Activated CD4-positive, alpha-beta T cell treated with anti-CD3 and anti-CD28 coated beads for 36 hours (primary cell): ENCODE measurements around the gene TSPAN7. TPM values are rescaled to one million over a fixed set of nuclear protein-coding genes. Genes with fewer than 3 reads are reported as not detected.

Source experiments
- ATAC-seq: fragments of 200-7000 bp; cut with Tn5 transposase; one replicate; pipeline ENCODE4 v1.10.0; 2021; ENCODE audit warnings: mild to moderate bottlenecking, moderate library complexity
- CTCF ChIA-PET: fragments of 350-600 bp; sonication (Branson Sonifier 250); formaldehyde crosslinking; loops from one replicate; lab custom pipeline; 2021; ENCODE audit warnings: antibody characterized with exemption; lab: Charles Lee
- POLR2A ChIA-PET: fragments of 350-600 bp; sonication (Branson Sonifier 250); formaldehyde crosslinking; loops from one replicate; lab custom pipeline; 2021; ENCODE audit warnings: antibody characterized with exemption, inconsistent platforms; lab: Charles Lee
- DNase-seq: peaks from one replicate; pipeline ENCODE4 v3.0.0-alpha.2; 2020
- H3K27ac Mint-ChIP-seq: one replicate; pipeline ENCODE4 v1.8.0; 2021; ENCODE audit warnings: mixed read lengths
- H3K27me3 Mint-ChIP-seq: one replicate; pipeline ENCODE4 v1.8.0; 2021; ENCODE audit warnings: mixed read lengths
- H3K36me3 Mint-ChIP-seq: one replicate; pipeline ENCODE4 v1.8.0; 2021; ENCODE audit warnings: low read depth, mixed read lengths
- H3K4me1 Mint-ChIP-seq: one replicate; pipeline ENCODE4 v1.8.0; 2021; ENCODE audit warnings: mixed read lengths
- H3K4me3 Mint-ChIP-seq: one replicate; pipeline ENCODE4 v1.8.0; 2021; ENCODE audit warnings: mild to moderate bottlenecking, moderate library complexity, mixed read lengths
- H3K9me3 Mint-ChIP-seq: one replicate; pipeline ENCODE4 v1.8.0; 2021; ENCODE audit warnings: low read depth, mixed read lengths
- intact Hi-C, 2 experiments: fragments of 100-400 bp; cut with DNase I in 1 of 2; cut with micrococcal nuclease in 1 of 2; formaldehyde crosslinking; loops; one replicate each; pipeline versions ENCODE4 v1.14.2 to v1.15.1; 2022 to 2024; cut with DNase I, micrococcal nuclease
- total RNA-seq, 2 experiments: library from RNA; stranded (reverse); gene quantifications; one replicate each; pipeline ENCODE4 v1.2.3, GENCODE V29; 2021

TSPAN7 gene
- total RNA-seq, 2 experiments from 2014 or later: 0.42 to 0.85 TPM

DNA sequence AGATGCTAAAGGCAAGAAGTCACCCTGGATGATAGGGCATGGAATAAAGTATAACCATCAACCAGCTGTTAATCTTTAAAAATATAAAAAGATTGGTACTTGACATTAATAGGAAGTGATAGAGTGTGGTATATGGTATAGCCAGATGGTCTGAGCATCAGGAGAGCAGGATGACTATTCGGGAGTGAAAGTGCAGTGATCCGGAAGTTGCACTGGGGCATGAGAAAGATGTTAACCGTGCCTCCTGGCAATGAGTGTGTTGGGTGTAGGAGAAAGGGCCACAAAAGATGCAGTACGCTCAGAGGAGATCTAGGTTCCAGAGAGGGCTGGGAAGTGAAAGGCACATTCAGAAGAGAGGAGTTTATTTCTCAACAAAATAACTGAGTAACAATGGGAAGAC lies 65.0 kb downstream of the TSPAN7 start:
- ATAC-seq: no peak
- no peak for DNase-seq
- ChIA-PET CTCF (interaction anchor here (1.5 kb wide), 1 partner anchor 18 kb away, joined by 6 read pairs; no protein-coding TSS in a partner anchor), POLR2A (no interaction called here)
- Mint-ChIP-seq H3K27me3 (no peaks in the 10 kb centered on the region), H3K4me3 (no peak overlapping the region), H3K36me3 (no peaks in the 10 kb centered on the region), H3K9me3 (no peaks in the 10 kb centered on the region), H3K4me1 (no peaks in the 10 kb centered on the region), H3K27ac (no peak overlapping the region)
- intact Hi-C loops: no loop called here

DNA sequence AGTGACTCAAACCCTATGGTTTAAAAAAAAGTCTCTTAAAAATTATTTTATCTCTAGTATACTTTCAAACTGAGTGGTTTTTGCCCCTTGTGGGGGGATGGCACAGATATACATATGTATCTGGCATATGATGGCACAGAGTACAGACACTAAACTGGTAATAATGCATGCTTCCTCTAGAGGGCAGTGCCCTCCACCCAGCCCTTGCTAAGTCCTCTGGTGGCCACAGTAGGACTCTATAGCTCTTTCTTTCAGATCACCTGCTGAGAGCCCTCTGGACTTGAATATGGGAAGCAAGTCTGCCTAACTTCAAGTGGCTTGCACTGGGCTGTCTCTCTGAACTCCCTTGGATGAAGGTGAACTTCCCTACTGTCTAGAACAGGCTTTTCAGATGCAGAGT lies 66.3 kb downstream of the TSPAN7 start:
- no peaks in the 10 kb centered on the region for H3K9me3 Mint-ChIP-seq
- ChIA-PET POLR2A (no interaction called here), CTCF (interaction anchor here (0.5 to 1.5 kb wide), 4 partner anchors 19 to 391 kb away, joined by 3 to 6 read pairs (median 3); no protein-coding TSS in a partner anchor)
- H3K36me3 Mint-ChIP-seq: no peaks in the 10 kb centered on the region
- H3K27ac Mint-ChIP-seq: no peak overlapping the region
- H3K4me3 Mint-ChIP-seq: no peak overlapping the region
- intact Hi-C loops: no loop called here
- peak; percentile 31 for DNase-seq
- no peaks in the 10 kb centered on the region for H3K27me3 Mint-ChIP-seq
- peaks cover 6% of the 10 kb centered on the region for H3K4me1 Mint-ChIP-seq
- ATAC-seq: peak; percentile 82

DNA sequence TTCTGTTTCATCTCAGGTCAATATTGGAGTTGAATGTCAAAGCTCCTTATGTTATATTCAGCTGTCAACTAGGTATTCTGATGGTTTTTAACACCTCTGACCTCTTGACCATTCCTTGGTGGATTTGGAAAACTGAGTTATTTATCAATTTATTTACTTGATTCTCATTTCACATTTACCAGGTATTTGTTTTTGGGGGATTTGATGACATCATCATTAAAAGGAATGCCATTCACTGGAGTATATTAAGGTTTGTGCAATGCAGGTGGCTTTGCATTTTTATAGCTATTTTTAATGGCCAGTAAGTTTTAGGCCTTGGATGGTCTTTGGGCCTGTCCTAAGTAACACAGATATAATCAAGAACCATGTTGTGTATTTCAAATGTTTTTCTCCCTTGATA lies 67.2 kb downstream of the TSPAN7 start:
- H3K4me1 Mint-ChIP-seq: peaks cover 6% of the 10 kb centered on the region
- no peaks in the 10 kb centered on the region for H3K9me3 Mint-ChIP-seq
- H3K27ac Mint-ChIP-seq: no peak overlapping the region
- no peak overlapping the region for H3K4me3 Mint-ChIP-seq
- H3K36me3 Mint-ChIP-seq: no peaks in the 10 kb centered on the region
- ATAC-seq (no peak), DNase-seq (no peak)
- intact Hi-C loops: no loop called here
- POLR2A ChIA-PET: no interaction called here
- CTCF ChIA-PET: interaction anchor here (1.1 kb wide), 1 partner anchor 10 kb away, joined by 3 read pairs; no protein-coding TSS in a partner anchor
- H3K27me3 Mint-ChIP-seq: no peaks in the 10 kb centered on the region

DNA sequence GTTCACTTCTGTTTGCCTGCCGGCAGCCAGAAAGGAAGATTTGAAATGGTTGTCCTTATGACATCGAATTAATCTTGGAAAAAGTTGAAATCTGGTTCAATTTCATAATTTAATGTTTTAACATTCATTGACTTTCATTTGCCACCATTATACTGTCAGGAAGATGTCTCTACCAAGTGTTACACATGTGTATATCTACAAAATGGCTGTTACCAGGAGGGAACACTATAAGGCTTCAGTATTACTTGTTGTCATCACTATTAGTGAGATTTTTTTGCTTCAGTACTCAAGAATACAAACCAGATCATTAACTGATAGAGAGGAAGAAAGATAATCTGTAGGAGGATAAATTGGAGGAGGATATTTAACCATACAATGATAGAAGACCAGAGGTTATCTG lies 71.2 kb downstream of the TSPAN7 start:
- ATAC-seq (no peak), DNase-seq (no peak)
- peaks cover 6% of the 10 kb centered on the region for H3K4me1 Mint-ChIP-seq
- ChIA-PET CTCF (no interaction called here), POLR2A (no interaction called here)
- no peaks in the 10 kb centered on the region for H3K36me3 Mint-ChIP-seq
- no peak overlapping the region for H3K4me3 Mint-ChIP-seq
- no peaks in the 10 kb centered on the region for H3K9me3 Mint-ChIP-seq
- H3K27me3 Mint-ChIP-seq: no peaks in the 10 kb centered on the region
- H3K27ac Mint-ChIP-seq: no peak overlapping the region
- intact Hi-C loops: no loop called here

DNA sequence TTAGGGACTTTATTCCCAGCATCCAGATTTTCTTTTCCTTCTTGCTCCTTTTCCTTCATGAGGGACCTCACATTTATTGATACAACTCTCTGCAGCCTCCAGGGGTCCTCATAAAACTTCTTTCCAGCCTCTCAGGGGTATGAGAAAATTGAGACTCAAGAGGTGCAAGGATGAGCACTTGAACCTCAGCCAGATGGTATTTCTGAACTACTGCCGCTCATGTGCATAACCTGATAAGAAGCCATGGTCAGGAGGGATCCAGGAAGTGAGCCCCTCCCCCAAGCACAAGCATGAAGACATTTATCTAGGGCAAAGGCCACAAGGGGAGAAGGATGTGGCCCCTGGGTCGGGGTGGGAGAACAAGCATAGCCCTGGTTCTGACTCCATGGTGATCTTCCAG lies 73.3 kb downstream of the TSPAN7 start:
- Mint-ChIP-seq H3K4me1 (peaks cover 6% of the 10 kb centered on the region), H3K27ac (no peak overlapping the region), H3K27me3 (no peaks in the 10 kb centered on the region), H3K4me3 (no peak overlapping the region), H3K36me3 (no peaks in the 10 kb centered on the region), H3K9me3 (no peaks in the 10 kb centered on the region)
- CTCF ChIA-PET: no interaction called here
- intact Hi-C loops: no loop called here
- POLR2A ChIA-PET: no interaction called here
- ATAC-seq (no peak), DNase-seq (no peak)

DNA sequence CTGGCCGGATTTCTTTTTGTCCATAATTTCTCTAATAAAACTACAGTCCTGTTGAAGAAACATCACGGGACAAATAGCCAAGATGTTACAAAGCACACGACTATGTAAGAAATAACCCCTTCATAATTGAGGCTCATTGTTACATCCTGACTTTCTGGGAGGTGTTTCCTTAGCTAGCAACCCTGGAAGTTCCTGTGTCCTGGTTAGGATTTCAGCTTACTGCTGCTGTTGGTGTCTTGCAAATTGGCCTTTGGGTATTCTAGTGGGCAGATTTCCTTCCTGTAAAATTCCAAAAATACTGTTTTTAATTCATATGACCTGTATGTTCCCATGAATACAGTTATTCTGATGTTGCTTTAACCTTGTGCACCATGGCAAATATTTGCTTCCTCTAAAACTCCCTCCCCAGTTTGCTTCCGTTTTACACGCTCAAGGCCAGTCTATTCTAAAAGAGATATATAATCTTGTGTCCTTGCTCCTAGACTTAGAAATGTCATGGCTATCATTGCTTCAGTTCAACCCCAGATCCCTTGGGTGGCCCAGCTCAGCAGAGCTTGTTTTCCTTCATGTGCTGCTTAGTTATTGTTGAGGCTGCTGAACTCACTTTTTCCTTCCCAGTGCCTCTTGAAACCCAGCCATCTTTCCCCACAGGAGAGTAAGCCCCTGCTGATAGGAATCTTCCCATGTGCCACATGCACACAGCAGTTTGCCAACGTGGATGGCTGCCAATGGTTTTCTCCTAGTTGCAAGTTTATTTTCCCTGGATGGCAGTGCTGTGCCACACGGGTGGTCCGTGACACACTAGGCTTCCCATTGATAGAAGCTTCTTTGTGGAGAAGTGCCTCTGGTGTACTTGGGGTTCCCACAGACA lies 75.8 kb downstream of the TSPAN7 start:
- intact Hi-C loops: no loop called here
- POLR2A ChIA-PET: no interaction called here

DNA sequence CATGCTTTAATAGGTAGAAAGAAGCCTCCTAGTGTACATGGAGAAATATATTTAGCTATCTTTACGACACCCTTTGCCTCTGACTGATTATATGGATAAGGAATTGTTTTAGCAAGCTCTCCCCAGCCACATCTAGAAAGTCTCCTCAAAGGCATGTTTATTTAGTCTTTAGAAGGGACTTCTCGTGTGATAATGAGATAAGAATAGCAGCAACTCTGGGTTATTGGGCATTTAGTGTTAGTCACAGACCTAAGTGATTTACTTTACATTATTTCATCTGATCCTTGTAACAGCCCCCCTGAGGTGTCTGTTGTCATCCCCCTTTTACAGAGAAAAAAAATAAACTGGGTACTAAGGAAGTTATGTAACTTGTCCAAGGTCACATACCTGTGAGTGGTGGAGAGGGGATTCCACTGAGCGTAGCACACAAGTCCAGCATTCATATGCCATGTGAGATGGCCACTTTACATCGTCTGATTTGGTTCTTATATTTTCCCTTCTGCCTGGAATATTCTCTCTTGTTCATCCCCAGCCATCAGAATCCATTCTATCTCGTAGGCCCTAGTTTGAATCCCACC lies 77.7 kb downstream of the TSPAN7 start:
- intact Hi-C loops: no loop called here
- DNase-seq: no peak
- Mint-ChIP-seq H3K4me1 (no peaks in the 10 kb centered on the region), H3K27ac (no peak overlapping the region), H3K27me3 (peaks cover 4% of the 10 kb centered on the region), H3K9me3 (no peaks in the 10 kb centered on the region), H3K4me3 (no peak overlapping the region), H3K36me3 (no peaks in the 10 kb centered on the region)
- CTCF ChIA-PET: interaction anchor here (1.1 kb wide), 1 partner anchor 11 kb away, joined by 3 read pairs; no protein-coding TSS in a partner anchor
- ATAC-seq: no peak
- POLR2A ChIA-PET: no interaction called here

More for the DNA sequence above, 75.8 kb downstream of the TSPAN7 start:
- Mint-ChIP-seq H3K4me1 (peaks cover 4% of the 10 kb centered on the region), H3K4me3 (no peak overlapping the region), H3K9me3 (no peaks in the 10 kb centered on the region), H3K27me3 (peaks cover 2% of the 10 kb centered on the region), H3K36me3 (no peaks in the 10 kb centered on the region), H3K27ac (no peak overlapping the region)
- ATAC-seq: no peak
- DNase-seq: no peak
- CTCF ChIA-PET: no interaction called here

DNA sequence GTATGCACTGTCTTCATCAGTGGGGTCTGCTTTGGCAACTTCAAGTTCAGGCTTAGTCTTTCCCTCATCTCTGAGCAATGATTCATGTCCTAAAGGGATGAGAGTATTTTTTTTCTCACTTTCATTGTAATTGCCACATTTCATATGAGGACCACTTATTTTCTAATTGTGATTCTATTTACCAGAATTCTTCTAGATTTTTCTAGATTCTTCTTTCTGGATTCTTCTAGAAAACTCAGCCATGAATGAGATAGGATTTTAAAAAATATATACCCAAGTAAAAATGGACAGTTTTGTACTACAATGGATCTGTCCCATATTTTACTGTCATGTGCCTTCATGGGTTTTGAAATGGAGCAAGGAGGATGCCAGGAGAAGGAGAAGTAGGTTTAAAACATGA lies 78.4 kb downstream of the TSPAN7 start:
- ChIA-PET CTCF (no interaction called here), POLR2A (no interaction called here)
- no peaks in the 10 kb centered on the region for H3K36me3 Mint-ChIP-seq
- H3K4me3 Mint-ChIP-seq: no peak overlapping the region
- H3K9me3 Mint-ChIP-seq: no peaks in the 10 kb centered on the region
- peaks cover 4% of the 10 kb centered on the region for H3K27me3 Mint-ChIP-seq
- no peaks in the 10 kb centered on the region for H3K4me1 Mint-ChIP-seq
- DNase-seq: no peak
- intact Hi-C loops: no loop called here
- no peak overlapping the region for H3K27ac Mint-ChIP-seq
- no peak for ATAC-seq

DNA sequence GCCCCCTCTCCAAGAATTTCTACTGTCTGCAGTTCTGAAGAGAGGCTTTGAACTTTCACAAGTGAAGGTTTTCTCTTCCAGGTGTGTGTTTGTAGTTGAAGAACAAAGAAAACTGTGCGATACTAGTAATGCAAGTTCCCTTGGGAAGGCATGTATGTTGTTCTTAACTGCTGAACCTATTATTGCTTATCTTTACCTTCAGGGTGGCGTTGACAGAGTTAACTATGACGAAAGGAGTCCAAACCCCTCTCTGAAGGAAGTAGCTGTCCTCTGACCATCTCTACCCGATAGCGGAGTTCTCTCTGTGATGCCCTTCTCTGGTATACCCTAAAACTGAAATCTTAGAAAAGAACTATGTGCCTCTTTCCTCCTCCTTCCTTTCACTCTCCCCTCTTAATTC lies 79.9 kb downstream of the TSPAN7 start:
- H3K4me1 Mint-ChIP-seq: no peaks in the 10 kb centered on the region

DNA sequence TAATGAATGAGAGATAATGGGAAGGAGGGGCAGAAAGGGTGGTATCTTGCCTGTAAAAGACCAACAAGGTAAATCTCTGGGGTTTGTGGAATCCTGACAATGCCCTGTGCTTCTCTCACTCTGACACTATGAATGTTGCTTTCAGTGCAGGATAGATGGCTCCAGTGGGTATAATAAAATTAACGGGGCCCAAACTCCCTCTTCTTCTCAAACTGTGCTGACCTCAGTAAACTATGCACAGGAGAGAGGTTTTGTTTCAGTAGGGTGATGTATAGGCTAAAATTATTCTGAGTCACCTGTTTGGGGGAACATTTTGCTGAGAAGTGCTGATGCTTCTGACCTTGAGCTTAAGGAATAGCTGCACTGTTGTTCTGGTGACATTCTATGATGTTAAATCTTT lies 82.6 kb downstream of the TSPAN7 start:
- intact Hi-C loops: no loop called here
- Mint-ChIP-seq H3K36me3 (no peaks in the 10 kb centered on the region), H3K9me3 (no peaks in the 10 kb centered on the region), H3K4me1 (no peaks in the 10 kb centered on the region), H3K27me3 (peaks cover 4% of the 10 kb centered on the region), H3K4me3 (no peak overlapping the region), H3K27ac (no peak overlapping the region)
- no peak for ATAC-seq
- CTCF ChIA-PET: no interaction called here
- POLR2A ChIA-PET: no interaction called here
- DNase-seq: no peak

More for the DNA sequence above, 79.9 kb downstream of the TSPAN7 start:
- CTCF ChIA-PET: no interaction called here
- no peak overlapping the region for H3K4me3 Mint-ChIP-seq
- no peaks in the 10 kb centered on the region for H3K36me3 Mint-ChIP-seq
- DNase-seq (no peak), ATAC-seq (no peak)
- H3K27me3 Mint-ChIP-seq: peaks cover 4% of the 10 kb centered on the region
- H3K27ac Mint-ChIP-seq: no peak overlapping the region
- POLR2A ChIA-PET: no interaction called here
- intact Hi-C loops: no loop called here
- H3K9me3 Mint-ChIP-seq: no peaks in the 10 kb centered on the region

DNA sequence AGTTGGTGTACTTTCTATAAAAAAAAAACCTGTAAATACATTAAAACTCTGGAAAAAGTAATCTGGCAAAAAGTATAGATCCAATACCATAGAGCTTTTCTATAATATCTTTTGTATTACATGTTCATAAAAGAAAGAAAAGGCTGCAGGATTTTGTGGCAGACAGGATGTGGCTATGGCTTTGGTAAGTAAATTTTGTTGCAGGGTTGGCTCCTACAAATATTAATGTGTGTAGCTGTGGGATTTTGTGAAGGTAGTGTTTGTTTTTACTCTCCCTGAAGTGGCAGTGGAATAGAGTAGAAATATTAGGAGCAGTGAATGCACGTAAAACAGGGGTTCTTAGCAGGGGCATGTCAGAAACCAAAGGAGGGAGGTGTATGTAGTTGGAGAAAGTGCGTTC lies 84.8 kb downstream of the TSPAN7 start:
- no peak overlapping the region for H3K27ac Mint-ChIP-seq
- H3K4me3 Mint-ChIP-seq: no peak overlapping the region
- no peaks in the 10 kb centered on the region for H3K4me1 Mint-ChIP-seq
- ChIA-PET CTCF (interaction anchor here (1.3 kb wide), 1 partner anchor 19 kb away, joined by 3 read pairs; no protein-coding TSS in a partner anchor), POLR2A (no interaction called here)
- no peaks in the 10 kb centered on the region for H3K9me3 Mint-ChIP-seq
- intact Hi-C loops: no loop called here
- ATAC-seq (no peak), DNase-seq (no peak)
- no peaks in the 10 kb centered on the region for H3K36me3 Mint-ChIP-seq
- peaks cover 4% of the 10 kb centered on the region for H3K27me3 Mint-ChIP-seq

DNA sequence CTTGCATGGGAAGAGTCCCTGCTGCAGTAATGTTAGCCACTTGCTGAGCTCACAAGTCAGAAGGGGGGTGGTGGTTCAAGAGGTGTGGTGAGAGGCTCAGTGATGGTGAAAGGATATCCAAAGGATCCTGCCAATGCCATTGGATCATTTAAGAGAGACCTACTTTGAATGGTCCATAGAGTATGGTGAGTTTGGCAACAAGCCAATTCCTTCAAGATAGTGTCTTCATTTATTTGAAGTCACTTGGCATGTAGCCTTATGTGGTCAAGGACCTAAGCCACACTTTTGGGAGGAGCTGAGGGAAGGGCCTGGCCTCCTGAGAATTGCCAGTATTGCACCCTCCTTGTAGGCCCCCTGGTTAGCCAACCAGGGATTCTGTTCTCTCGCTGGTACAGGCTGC lies 87.9 kb downstream of the TSPAN7 start:
- H3K27ac Mint-ChIP-seq: no peak overlapping the region
- DNase-seq (no peak), ATAC-seq (no peak)
- no peak overlapping the region for H3K4me3 Mint-ChIP-seq
- no peaks in the 10 kb centered on the region for H3K4me1 Mint-ChIP-seq
- H3K9me3 Mint-ChIP-seq: no peaks in the 10 kb centered on the region
- ChIA-PET POLR2A (no interaction called here), CTCF (no interaction called here)
- no peaks in the 10 kb centered on the region for H3K27me3 Mint-ChIP-seq
- H3K36me3 Mint-ChIP-seq: no peaks in the 10 kb centered on the region
- intact Hi-C loops: no loop called here
